Fibroblast of skin of right quadriceps (primary cell): ENCODE measurements around the gene MLLT1.
A peak's percentile ranks its signal among the peaks of the same experiment; 100 is the strongest.

Source experiments
- DNase-seq: peaks from one replicate; pipeline ENCODE4 v3.0.0-alpha.2; 2013

The MLLT1 gene

DNA sequence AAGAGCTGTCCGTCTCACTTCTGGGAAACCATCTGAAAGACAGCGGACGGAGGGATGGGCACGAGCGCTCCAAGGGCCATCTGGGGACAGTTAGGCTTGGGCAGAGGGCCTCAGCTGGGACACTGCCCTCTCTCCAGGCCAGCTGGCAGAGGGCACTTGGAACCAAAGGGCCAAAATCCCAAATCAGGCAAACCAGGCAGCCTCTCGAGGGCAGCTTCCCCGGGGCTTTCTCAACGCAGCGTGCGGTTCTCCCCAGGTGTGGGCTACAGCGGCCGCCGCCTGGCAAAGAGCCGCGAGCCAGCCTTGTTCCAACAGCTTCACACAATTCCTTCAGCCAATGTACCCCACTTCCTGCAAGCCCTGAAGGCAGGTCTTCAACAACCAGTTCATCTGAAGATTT lies 5.0 kb downstream of the MLLT1 start:
- no peak for DNase-seq

GRCh38 chr19:6273701-6274601 lies 5.8 kb downstream of the MLLT1 start:
- DNase-seq: peak; percentile 62

GRCh38 chr19:6272913-6273600 lies 6.7 kb downstream of the MLLT1 start:
- no peak for DNase-seq

- no peak for DNase-seq
These were observed 7.4 kb downstream of the MLLT1 start for GRCh38 chr19:6272411-6272791.

GRCh38 chr19:6271721-6272410 lies 7.9 kb downstream of the MLLT1 start:
- DNase-seq: peak; percentile 76

DNA sequence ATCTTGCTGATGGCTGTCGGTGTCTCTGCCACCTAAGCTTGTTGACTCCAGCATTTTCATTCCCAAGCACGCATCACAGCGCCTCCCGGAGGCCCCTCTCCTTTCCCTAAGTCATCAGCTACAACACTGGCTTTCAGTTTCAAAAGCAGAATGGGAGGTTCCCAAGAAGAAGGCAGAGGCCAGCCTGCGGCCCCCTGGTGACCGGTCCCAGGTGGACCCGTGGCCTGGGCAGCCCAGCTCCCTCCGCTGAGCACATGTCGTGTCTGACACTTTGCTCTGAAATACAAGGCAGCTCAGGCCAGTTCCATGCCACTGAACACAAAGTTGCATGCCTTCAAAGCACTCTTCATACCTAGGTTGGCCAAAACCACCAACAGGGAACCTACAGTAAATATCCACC lies 8.5 kb downstream of the MLLT1 start:
- DNase-seq: no peak

DNA sequence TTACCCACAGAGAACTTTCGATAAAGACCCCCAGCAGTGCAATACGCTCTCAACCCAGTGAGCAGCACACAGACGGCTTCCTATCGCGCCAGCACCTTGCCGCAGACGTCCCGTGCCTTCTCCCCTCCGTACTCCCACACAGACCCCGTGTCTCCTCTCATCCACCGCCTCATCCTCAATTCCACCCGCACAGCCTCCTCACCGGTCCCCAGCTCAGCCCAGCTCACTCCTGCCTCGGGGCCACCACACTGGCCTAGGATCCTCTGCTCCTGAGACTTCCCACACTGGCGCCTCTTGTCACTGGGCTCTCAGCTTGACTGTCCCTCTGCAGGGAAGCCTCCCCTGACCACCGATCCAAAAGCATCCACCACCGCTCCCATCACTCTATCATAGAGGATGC lies 9.0 kb downstream of the MLLT1 start:
- DNase-seq: no peak

GRCh38 chr19:6270076-6270745 lies 9.6 kb downstream of the MLLT1 start:
- DNase-seq: no peak

- no peak for DNase-seq
These were observed 10.5 kb downstream of the MLLT1 start for GRCh38 chr19:6269101-6269886.

DNA sequence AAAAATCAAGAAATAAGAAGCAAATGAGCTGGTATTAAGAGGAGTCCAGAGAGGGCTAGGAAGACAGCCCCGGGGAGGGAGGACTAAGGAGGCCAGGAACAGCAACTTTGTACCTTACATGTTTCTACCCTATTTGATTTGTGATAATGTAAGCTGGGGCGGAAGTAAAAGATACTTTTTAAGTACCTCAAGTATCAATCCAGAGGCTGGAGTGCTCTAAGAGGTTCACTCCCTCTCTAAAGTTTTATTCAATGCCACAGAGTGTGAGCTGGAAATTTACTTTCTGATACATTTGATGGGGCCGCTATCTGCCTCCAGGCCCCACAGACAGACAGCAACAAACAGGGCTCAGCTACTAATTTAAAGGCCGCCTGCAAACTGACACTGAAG lies 11.4 kb downstream of the MLLT1 start:
- no peak for DNase-seq

DNA sequence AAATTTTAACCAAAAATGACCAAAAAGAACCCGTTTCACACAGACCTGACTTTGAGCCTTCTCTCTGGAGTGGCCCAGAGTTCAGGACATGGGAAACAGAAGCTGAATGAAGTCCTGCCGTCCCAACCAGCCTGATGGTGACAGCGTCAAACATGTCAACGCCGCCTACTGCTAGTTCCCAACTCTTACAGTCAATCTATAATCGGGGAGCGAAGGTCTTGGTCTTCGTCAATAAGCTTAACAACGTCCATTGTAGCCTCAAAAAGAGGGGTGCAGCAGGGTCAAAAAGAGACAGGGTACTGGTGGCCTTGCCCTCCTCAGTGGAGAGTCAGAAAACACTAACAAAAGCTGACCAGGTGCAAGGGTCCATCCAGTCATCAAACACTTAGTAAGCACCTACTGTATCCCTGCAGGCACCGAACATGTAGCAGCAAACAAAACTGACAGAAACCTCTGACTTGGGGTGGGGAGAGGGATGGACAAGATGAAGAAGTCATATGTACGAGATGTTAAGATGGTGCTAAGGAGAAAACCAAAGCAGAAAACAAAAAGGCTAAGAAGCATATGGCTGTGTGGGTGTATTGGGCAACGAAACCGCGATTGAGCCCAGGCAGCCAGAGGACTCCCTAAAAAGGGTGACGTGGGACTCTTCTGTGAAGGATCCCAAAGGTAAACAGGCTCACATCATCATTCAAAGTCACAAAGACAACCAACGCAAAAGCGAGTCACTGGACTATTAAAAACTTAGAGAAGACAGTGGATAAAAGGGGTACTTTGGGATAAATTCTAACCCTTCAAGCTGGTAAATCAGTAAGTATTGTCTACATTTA lies 12.0 kb downstream of the MLLT1 start:
- no peak for DNase-seq

DNA sequence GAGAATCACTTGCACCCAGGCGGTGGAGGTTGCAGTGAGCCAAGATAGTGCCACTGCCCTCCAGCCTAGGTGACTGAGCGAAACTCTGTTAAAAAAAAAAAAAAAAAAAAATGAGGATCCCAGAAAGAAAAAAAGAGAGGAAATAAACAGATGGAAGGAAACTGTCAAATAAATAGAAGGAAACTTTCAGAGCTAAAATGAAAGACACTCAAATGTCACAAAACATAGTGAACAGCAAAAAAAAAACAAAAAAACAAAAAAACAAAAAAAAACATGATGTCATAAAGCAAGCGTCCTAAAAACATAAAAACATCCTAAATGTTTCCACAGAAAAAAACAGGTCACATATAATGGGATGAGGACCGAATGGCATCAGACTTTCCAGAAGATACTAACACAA lies 15.0 kb downstream of the MLLT1 start:
- DNase-seq: no peak

- peak; percentile 72 for DNase-seq
These were observed 15.9 kb downstream of the MLLT1 start for GRCh38 chr19:6263735-6264444.

DNA sequence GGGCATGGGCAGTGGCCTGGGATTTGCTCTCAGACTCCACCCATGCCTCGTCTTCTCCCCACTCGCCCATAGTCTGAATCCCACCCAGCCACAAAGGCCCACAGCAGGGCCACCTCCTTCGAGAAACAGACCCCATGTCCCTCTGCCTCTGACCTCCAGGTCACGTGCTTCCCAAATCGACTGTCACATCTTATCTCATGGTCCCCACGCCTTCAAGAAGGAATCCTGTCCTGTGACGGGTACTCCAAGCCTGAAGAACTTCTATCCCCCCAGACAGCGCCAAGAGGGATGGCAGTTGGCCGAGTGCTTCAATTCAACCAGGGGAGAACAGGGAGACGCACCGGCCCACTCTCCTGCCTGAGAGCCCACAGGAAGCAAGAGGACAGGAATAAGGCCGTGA lies 16.5 kb downstream of the MLLT1 start:
- DNase-seq: no peak

- no peak for DNase-seq
These were observed 17.3 kb downstream of the MLLT1 start for GRCh38 chr19:6262519-6262918.

DNA sequence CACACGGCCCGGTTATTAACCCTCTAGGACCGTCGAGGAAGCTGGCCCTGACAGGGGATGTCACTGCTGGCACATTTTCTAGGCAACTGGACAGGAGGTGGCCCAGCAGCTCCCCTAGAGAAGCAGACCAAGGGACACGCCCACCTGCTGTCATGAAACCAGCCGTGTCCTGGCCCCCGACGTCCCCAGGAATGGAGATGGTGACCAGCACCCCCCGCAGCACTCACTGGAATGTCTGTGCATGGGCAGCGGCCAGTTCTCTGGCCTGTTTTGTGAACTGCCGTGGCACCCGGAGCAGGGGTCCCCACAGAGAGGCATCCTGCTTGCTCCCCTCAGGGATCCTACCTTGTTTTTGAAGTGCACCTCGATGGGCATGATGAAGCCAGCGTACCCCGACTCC lies 17.9 kb downstream of the MLLT1 start:
- DNase-seq: no peak

DNA sequence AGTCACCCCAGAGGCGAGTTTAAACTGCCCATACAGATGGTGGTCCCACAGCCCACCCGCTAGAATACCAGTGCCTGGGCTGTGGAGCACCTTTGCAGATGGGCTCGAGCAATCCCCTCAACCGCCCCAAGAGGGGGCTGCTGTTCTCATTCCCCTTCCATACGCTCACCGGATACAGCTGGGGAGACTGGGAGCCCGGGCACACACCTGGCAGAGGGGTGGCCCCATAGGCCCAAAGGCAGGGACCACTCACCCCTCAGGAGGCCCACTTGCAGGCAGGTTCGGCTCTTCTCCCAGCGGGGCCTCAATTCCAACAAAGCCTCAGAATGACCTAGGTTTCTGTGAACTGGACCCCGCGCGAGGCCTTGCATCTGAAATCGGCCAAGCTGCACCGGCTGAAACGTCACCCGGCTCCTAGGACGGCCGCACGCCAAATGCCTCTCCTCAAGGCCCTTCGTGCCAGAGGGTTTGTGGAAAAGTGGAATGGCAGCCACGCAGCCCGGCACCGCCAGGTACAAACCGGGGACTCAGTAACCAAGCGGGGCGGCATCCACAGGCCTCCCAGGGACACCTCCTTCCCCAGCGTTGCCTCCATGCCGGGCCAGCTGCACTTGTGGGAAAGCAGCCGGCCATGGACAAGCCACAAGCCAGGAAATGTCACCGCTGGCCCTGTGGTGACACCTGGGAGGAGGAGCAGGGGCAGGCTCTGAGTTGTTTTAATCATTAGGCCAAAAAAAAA lies 18.7 kb downstream of the MLLT1 start:
- no peak for DNase-seq

- no peak for DNase-seq
These were observed 19.4 kb downstream of the MLLT1 start for GRCh38 chr19:6260376-6260775.

DNA sequence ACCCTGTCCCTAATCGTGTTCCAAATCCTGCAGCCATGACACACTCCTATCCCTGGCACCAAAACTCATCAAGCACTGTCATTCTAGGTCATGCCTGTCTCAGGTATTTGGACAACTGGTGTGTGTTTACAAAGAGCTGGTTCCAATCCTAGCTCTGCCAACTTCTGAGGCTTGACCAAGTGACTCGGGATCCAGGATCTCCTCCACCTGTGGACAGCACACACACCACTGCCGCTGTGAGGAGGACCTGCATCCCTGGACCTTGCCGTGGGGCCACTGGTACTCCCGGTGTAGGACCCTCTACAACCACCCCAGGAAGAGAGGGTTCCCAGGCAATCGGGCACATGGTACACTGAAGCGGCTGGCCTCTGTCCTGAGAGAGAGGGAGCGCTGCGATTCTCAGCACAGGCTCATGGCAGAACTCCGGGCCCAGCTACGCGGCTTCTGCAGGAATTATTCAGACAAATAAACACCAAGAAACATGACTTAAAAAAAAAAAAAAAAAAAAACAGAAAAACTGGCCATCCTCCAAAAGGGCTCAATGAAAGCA lies 20.4 kb downstream of the MLLT1 start:
- no peak for DNase-seq

DNA sequence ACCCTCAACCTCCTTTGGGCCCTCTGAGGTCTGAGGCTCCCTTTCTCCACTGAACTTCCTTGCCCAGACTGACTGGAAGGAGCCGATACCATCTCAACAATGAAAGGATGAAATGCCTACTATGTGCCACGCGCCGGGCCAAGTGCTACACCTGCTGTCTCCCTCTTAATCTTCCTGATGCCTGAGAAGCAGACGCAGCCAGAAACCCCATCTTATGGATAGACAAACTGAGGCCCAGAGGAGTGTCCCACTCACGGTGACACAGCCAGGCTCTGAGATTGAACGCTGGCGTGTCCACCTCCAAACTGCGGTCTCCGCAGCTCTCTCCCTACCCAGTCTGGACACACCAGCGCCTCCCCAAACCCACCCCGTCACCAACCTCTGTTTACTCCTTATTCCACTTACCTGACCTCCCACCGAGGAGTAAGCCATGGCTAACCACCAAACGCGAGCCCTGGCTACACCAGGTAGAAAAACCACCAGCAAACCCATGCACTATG lies 20.9 kb downstream of the MLLT1 start:
- DNase-seq: no peak
